Kidney tubule cell (primary cell): Measurements from ENCODE around the gene MDFIC2.

Experiments used
- DNase-seq: peaks from one replicate; pipeline ENCODE4 v3.0.0-alpha.2; 2018; ENCODE audit warnings: low spot score

The MDFIC2 gene

GRCh38 chr3:70180664-70181063, 131.8 kb downstream of the MDFIC2 start:
- DNase-seq = no peak

- no peak for DNase-seq
Measured at GRCh38 chr3:70179111-70179510, 133.3 kb downstream of the MDFIC2 start.

- DNase-seq = no peak
Measured at GRCh38 chr3:70177881-70178645, 134.4 kb downstream of the MDFIC2 start.

GRCh38 chr3:70176224-70176623, 136.2 kb downstream of the MDFIC2 start:
- no peak for DNase-seq

GRCh38 chr3:70156808-70157207, 155.6 kb downstream of the MDFIC2 start:
- no peak for DNase-seq

- DNase-seq = no peak
Measured at GRCh38 chr3:70150599-70150998, 161.8 kb downstream of the MDFIC2 start.

GRCh38 chr3:70149714-70150400, 162.6 kb downstream of the MDFIC2 start:
- DNase-seq = no peak
